Neural cell (in vitro differentiated cells): ENCODE results near the gene GRIN3A. TPM values are rescaled to one million over a fixed set of nuclear protein-coding genes. Genes with fewer than 3 reads are reported as not detected.

Experiments used
- H2AFZ ChIP-seq: fragments of 200-600, 300-800 bp; sonication (generic), shearing (Covaris generic); 2 replicates; pipeline ENCODE4 v1.6.0; 2014; ENCODE audit warnings: low read depth, mild to moderate bottlenecking, antibody characterized with exemption, low read length, moderate library complexity
- H3F3A ChIP-seq: fragments of 200-600 bp; shearing (Covaris generic); 2 replicates; pipeline ENCODE4 v1.6.1; 2016; ENCODE audit warnings: mild to moderate bottlenecking, moderate library complexity, mixed read lengths, antibody characterized with exemption, low read length; ENCODE audit not compliant: insufficient read depth, poor library complexity, severe bottlenecking
- H3K27ac ChIP-seq: fragments of 200-600, 300-800 bp; sonication (generic), shearing (Covaris generic); 2 replicates; pipeline ENCODE4 v1.5.1; 2014; ENCODE audit warnings: mild to moderate bottlenecking, low read length, moderate library complexity
- H3K27me3 ChIP-seq: fragments of 300-800, 200-600 bp; sonication (generic), shearing (Covaris generic); 2 replicates; pipeline ENCODE4 v1.6.0; 2014; ENCODE audit warnings: mild to moderate bottlenecking, low read depth, low read length, moderate library complexity; ENCODE audit not compliant: insufficient read depth
- H3K36me3 ChIP-seq: fragments of 300-800, 200-600 bp; sonication (generic), shearing (Covaris generic); 2 replicates; pipeline ENCODE4 v1.5.1; 2014; ENCODE audit warnings: mild to moderate bottlenecking, antibody characterized with exemption, low read length, moderate library complexity; ENCODE audit not compliant: insufficient read depth
- H3K4me2 ChIP-seq: fragments of 300-800, 200-600 bp; sonication (generic), shearing (Covaris generic); 2 replicates; pipeline ENCODE4 v1.6.0; 2014; ENCODE audit warnings: mild to moderate bottlenecking, low read length
- H3K4me3 ChIP-seq: fragments of 300-800, 200-600 bp; sonication (generic), shearing (Covaris generic); 2 replicates; pipeline ENCODE4 v1.5.1; 2014; ENCODE audit warnings: mild to moderate bottlenecking, low read length, moderate library complexity
- H3K79me2 ChIP-seq: fragments of 200-600 bp; shearing (Covaris generic); replicated peaks from 2 replicates; pipeline ENCODE4 v1.6.0; 2014; ENCODE audit warnings: mild to moderate bottlenecking, low read length, moderate library complexity; ENCODE audit not compliant: insufficient read depth
- H3K9ac ChIP-seq: fragments of 300-800, 200-600 bp; sonication (generic), shearing (Covaris generic); 2 replicates; pipeline ENCODE4 v1.6.1; 2016; ENCODE audit warnings: mild to moderate bottlenecking, low read length, mixed read lengths
- H3K9me2 ChIP-seq: fragments of 200-600 bp; shearing (Covaris generic); 2 replicates; pipeline ENCODE4 v1.6.1; 2016; ENCODE audit warnings: mild to moderate bottlenecking, low read length, mixed read lengths; ENCODE audit not compliant: insufficient read depth
- H3K9me3 ChIP-seq: fragments of 200-600, 300-800 bp; sonication (generic), shearing (Covaris generic); 2 replicates; pipeline ENCODE4 v1.6.1; 2016; ENCODE audit warnings: mild to moderate bottlenecking, mixed run types, low read length, moderate library complexity, mixed read lengths
- H4K20me1 ChIP-seq: fragments of 200-600 bp; shearing (Covaris generic); 2 replicates; pipeline ENCODE4 v1.6.1; 2016; ENCODE audit warnings: mild to moderate bottlenecking, mixed run types; ENCODE audit not compliant: insufficient read depth
- CTCF ChIP-seq: fragments of 450-650 bp; IDR thresholded peaks from 2 replicates; pipeline ENCODE4 v1.5.1; 2014; ENCODE audit warnings: antibody characterized with exemption, mild to moderate bottlenecking, moderate library complexity; ENCODE audit not compliant: poor library complexity, severe bottlenecking
- EP300 ChIP-seq: fragments of 450-650 bp; conservative IDR thresholded peaks from 2 replicates; pipeline ENCODE4 v1.6.1; 2014; ENCODE audit warnings: antibody characterized with exemption, mild to moderate bottlenecking, moderate library complexity; ENCODE audit not compliant: poor library complexity, severe bottlenecking
- EZH2 ChIP-seq: fragments of 200-600, 300-800 bp; shearing (Covaris generic), sonication (generic); IDR thresholded peaks from 2 replicates; pipeline ENCODE4 v1.6.1; 2014; ENCODE audit warnings: antibody characterized with exemption, low read length, borderline replicate concordance, mild to moderate bottlenecking; ENCODE audit not compliant: insufficient read depth, poor library complexity, severe bottlenecking
- MXI1 ChIP-seq: fragments of 450-650 bp; conservative IDR thresholded peaks from 2 replicates; pipeline ENCODE4 v1.6.1; 2014; ENCODE audit warnings: antibody characterized with exemption, mild to moderate bottlenecking; ENCODE audit not compliant: poor library complexity, severe bottlenecking
- POLR2AphosphoS5 ChIP-seq: IDR thresholded peaks from 2 replicates; pipeline ENCODE4 v1.6.1; 2012
- RAD21 ChIP-seq: fragments of 450-650 bp; conservative IDR thresholded peaks from 2 replicates; pipeline ENCODE4 v1.6.1; 2014; ENCODE audit warnings: antibody characterized with exemption, mild to moderate bottlenecking, moderate library complexity
- REST ChIP-seq: IDR thresholded peaks from 2 replicates; pipeline ENCODE4 v1.6.1; 2012; ENCODE audit warnings: borderline replicate concordance
- SMC3 ChIP-seq: fragments of 450-650 bp; conservative IDR thresholded peaks from 2 replicates; pipeline ENCODE4 v1.6.1; 2014; ENCODE audit warnings: antibody characterized with exemption, mild to moderate bottlenecking, moderate library complexity; ENCODE audit not compliant: poor library complexity
- TAF1 ChIP-seq: IDR thresholded peaks from 2 replicates; pipeline ENCODE4 v1.6.1; 2012; ENCODE audit warnings: low read depth
- polyA plus RNA-seq: library from polyadenylated mRNA; depleted of rRNA; stranded (reverse); fragments of >200 nt; gene quantifications from 2 replicates; pipeline ENCODE4 v1.2.3, GENCODE V29; 2014

The GRIN3A gene
- polyA plus RNA-seq, 1 donor from 2014 or later: 0.59 TPM

GRCh38 chr9:101594796-101595195, 143.7 kb downstream of the GRIN3A start, which contains the start of gene PPP3R2:
PPP3R2 (minus strand) TSS chr9:101594969; CDS start chr9:101594921, 48 bp downstream.
- Histone ChIP-seq H4K20me1 (no peaks in the 10 kb centered on the region), H3K9ac (no peak within 1 kb of the TSS), H3K9me3 (no peaks in the 10 kb centered on the region), H3K9me2 (no peaks in the 10 kb centered on the region), H3K4me3 (no peak within 1 kb of the TSS), H2AFZ (no peak within 1 kb of the TSS), H3F3A (no peaks in the 10 kb centered on the region), H3K79me2 (no peaks in the 10 kb centered on the region), H3K4me2 (no peak within 1 kb of the TSS), H3K36me3 (no peaks in the 10 kb centered on the region), H3K27me3 (no peaks in the 10 kb centered on the region), H3K27ac (no peak within 1 kb of the TSS)
- TF ChIP-seq CTCF (no peak), EZH2 (no peak), RAD21 (no peak), EP300 (no peak), SMC3 (no peak), MXI1 (no peak), POLR2AphosphoS5 (no peak), TAF1 (no peak), REST (no peak)

GRCh38 chr9:101593345-101593744, 145.1 kb downstream of the GRIN3A start:
- Histone ChIP-seq H3K27ac (no peak overlapping the region), H3K9ac (no peak overlapping the region), H3K27me3 (no peaks in the 10 kb centered on the region), H3K4me2 (no peak overlapping the region), H3K9me3 (no peaks in the 10 kb centered on the region), H3K4me3 (no peak overlapping the region), H3K9me2 (no peaks in the 10 kb centered on the region), H2AFZ (no peak overlapping the region), H3K79me2 (no peaks in the 10 kb centered on the region), H4K20me1 (no peaks in the 10 kb centered on the region), H3K36me3 (no peaks in the 10 kb centered on the region), H3F3A (no peaks in the 10 kb centered on the region)
- TF ChIP-seq EZH2 (no peak), TAF1 (no peak), EP300 (no peak), MXI1 (no peak), RAD21 (no peak), SMC3 (no peak)
